NCI-H774 (cell line): Measurements from ENCODE around the gene PKD2.
"Not testable (repeated sequence)": the region's sequence is repeated elsewhere in the genome, so short reads cannot be mapped to it uniquely, and the experiment has no call there.

Experiments
- DNase-seq: peaks from one replicate; lab custom pipeline; 2025; lab: John Stamatoyannopoulos, UW

Gene PKD2

GRCh38 chr4:88070031-88070430 is 62.6 kb downstream of the PKD2 start:
- DNase-seq = no peak

GRCh38 chr4:88075336-88075735 is 67.9 kb downstream of the PKD2 start:
- DNase-seq = no peak

- DNase-seq = no peak
These were observed 70.6 kb downstream of the PKD2 start for GRCh38 chr4:88077911-88078524.

DNA sequence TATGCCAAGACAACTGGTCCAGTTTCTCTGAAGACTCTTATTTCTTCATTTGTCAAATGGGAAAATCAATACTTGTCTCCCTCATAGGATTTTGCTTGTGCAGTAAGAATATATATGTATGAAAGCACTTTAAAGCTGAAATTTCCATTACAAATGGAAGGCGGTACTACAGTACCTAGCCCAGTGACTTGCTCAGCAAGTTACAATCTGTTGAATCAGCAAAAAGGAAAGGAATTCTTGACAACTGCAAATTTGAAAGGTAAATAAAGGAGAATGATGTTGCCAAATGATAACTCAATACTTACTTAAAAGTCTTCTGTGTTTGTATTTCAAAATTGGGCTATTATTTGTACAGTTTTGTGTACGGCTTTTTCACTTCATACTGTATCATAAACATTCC is 71.1 kb downstream of the PKD2 start:
- no peak for DNase-seq

DNA sequence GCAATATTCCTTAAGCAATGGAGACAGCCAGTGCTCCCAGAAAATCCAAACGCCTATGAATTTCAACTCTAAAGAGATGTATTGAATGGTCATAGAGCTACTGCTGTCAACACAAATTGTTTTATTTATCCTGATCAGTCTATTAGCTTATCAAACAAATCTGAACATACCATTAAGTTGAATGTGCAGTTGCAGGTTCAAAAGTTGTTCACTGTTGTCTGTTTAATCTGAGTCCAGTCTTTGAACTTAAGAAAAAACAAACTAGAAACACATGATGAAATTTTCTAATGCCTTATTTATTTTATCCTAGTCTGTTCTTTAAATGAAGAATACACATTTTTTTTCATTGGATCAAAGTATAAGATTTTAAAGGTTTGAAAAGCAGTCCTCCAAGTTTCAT is 73.2 kb downstream of the PKD2 start:
- DNase-seq = no peak

- DNase-seq = no peak
These were observed 79.6 kb downstream of the PKD2 start for GRCh38 chr4:88087004-88087403.

DNA sequence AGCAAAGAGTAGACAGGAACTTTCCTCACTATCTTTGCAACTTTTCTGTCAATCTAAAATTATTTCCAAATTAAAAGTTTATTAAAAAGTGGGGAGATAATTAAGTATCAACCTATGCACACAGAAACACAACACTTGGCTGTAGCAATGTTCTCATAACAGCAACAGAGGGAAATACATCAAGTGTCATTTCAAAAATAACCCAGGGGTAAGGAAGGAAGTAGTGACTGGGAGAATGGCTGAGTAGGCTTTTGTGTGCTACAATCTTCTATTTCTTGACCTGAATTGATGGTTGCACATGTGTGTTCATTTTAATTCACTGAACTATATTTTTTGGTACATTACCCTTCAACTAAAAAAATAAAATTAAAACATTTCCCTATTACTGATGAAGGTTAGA is 83.5 kb downstream of the PKD2 start:
- DNase-seq = no peak

- DNase-seq = no peak
These were observed 83.9 kb downstream of the PKD2 start for GRCh38 chr4:88091378-88091777.

DNA sequence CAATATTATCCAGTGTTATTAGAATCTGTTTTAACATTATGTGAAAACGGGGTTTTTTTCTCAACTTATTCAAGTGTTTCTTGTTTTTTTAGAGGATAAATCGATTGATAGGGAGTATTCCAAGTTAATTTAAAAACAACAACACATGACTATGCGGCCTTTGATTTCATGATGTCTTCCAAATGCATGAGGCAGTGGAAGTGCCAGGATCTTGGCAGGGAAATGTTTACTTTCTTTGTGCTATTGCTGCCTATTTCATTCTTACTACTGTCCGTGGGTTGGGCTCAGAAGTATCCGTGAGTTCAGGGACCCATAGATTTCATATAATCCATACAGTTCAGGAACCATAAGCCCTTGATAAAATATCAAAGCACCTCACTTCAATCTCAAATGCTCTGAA is 86.4 kb downstream of the PKD2 start:
- no peak for DNase-seq

DNA sequence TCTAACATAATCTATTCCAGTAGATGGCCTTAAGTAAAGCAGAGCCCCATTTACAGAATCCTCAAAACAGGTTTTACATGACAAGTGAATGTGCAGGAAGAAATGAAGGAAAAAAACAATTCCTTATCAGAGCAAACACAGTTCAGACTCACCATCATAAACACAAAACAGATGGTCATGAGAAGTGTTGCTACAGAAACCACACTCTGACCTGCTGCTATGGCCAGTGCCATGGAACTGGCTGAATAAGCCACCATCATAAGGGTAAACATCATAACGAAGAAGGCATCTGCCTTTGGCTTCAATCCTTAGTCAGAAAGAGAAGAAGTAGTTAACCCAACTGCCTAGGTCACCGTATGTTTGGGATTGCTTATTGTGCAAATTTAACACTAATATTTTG is 89.9 kb downstream of the PKD2 start:
- DNase-seq = no peak

DNA sequence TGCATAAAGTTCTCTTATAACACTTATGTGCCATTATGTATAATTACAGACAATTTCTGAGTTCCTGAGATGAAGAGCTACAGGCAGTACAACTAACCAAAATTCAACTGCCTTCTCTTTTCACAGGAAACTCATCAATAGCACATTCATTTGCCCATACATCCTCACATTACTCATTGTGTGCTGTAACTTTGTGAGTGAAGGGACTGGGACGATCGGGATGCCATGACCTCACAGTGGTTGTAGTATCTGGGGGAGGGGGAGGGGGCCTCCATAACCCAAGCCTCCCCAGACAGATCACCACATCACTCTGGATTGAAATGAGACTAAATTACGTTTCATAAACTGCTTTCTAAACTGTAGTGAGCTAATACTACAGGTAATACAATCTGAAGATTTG is 90.3 kb downstream of the PKD2 start:
- DNase-seq = no peak

DNA sequence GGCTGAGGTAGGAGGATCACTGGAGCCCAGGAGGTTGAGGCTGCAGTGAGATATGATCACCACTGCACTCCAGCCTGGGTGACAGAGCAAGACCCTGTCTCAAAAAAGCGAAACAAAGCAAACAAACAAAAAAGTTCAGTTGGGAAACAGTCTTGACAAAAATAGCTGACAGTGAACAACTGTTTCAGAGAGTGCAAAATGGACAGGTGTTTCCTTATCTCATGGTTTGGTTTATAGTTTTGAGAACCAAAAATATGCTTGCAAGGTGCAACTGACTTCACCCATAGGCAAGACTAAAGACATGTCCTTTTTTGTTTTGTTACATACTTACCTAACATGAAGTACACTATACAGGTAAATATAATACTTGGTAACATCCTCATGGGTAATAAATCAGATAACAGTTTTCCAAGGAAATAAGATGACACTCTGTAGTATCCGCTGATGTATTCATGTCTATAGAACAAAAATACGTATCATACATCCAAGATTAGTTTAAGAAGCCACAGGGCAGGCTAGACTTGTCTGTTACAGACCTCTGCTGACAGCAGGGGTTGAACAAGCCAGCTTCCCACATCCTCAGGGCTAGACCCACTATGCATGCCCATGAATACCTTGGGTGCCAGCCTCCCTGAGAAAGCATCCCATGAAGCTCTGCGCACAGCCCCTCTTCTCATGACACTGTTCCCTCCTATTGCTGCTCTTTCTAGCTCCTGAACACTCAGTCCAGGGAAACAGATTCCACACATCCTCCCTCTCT is 91.7 kb downstream of the PKD2 start:
- no peak for DNase-seq

DNA sequence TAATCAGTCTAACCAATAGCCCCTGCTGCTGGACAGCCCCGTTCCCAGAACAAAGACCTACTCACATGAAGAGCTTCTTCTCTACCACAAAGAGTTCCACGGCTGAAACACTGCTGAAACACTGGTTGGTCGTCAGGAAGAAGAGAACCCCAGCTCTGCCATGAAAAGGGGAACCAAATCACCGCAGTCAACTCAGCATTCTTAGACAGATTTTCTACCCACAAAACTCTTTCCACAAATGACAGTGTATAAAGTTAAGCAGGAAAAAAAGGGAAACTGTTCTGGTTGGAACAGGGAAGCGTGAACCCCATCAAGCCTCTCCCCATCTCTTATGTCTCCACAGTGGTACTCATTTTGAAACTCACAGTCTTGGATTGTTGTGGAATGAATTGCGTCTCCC is 93.7 kb downstream of the PKD2 start:
- no peak for DNase-seq

- DNase-seq = no peak
These were observed 94.6 kb downstream of the PKD2 start for GRCh38 chr4:88102026-88102425.

GRCh38 chr4:88104902-88105610 is 97.6 kb downstream of the PKD2 start:
- no peak for DNase-seq

DNA sequence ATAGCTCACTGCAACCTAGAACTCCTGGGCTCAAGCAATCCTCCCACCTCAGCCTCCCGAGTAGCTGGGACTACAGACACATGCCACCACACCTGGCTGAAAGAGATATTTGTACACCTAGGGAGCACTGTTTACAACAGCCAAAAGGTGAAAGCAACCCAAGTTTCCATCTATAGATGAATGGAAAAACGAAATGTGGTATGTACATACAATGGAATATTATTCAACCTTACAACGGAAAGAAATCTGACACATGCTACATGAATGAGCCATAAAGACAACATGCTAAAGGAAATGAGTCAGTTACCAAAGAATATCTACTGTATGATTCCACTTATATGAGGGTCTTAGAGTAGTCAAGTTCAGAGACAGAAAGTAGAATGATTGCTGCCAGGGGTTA is 98.8 kb downstream of the PKD2 start:
- DNase-seq = no peak

- DNase-seq = no peak
These were observed 100.1 kb downstream of the PKD2 start for GRCh38 chr4:88107406-88108107.

GRCh38 chr4:88108108-88108465 is 100.7 kb downstream of the PKD2 start:
- not testable (repeated sequence) for DNase-seq

DNA sequence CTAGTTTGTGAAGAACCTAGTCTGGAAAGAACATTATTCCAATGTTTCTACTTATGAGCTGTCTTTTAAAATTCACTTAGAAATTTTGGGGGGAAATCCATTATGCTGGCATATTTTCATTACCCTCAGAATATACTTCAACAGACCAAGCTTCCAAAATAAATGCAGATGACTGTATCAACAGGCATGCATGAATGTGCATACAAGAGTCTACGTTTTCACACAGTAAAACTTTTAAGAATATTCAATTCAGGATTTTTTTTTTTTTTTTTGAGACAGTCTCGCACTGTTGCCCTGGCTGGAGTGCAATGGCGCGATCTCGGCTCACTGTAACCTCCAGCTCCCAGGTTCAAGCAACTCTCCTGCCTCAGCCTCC is 101.3 kb downstream of the PKD2 start:
- no peak for DNase-seq

- no peak for DNase-seq
These were observed 101.9 kb downstream of the PKD2 start for GRCh38 chr4:88109123-88109881.

- no peak for DNase-seq
These were observed 103.4 kb downstream of the PKD2 start for GRCh38 chr4:88110826-88111225.

- no peak for DNase-seq
These were observed 105.4 kb downstream of the PKD2 start for GRCh38 chr4:88112856-88113255.
